MM.1S (cell line): Measurements from ENCODE around the gene PYM1.

Experiments
- EZH2 ChIP-seq: fragments of 300-600 bp; sonication (generic); optimal IDR thresholded peaks from 2 replicates; pipeline ENCODE3; 2017; ENCODE audit warnings: low read depth, mild to moderate bottlenecking, antibody characterized with exemption, low read length, mixed read lengths
- EZH2phosphoT487 ChIP-seq: fragments of 300-600 bp; sonication (generic); IDR thresholded peaks from 2 replicates; pipeline ENCODE4 v1.6.1; 2018; ENCODE audit warnings: antibody characterized with exemption, low read length
- TF ChIP-seq, protein P1 (sequence below): fragments of 300-600 bp; sonication (generic); IDR thresholded peaks from 2 replicates; pipeline ENCODE4 v1.5.1; 2016; ENCODE audit warnings: antibody characterized with exemption, low read length, mixed read lengths

DNA sequence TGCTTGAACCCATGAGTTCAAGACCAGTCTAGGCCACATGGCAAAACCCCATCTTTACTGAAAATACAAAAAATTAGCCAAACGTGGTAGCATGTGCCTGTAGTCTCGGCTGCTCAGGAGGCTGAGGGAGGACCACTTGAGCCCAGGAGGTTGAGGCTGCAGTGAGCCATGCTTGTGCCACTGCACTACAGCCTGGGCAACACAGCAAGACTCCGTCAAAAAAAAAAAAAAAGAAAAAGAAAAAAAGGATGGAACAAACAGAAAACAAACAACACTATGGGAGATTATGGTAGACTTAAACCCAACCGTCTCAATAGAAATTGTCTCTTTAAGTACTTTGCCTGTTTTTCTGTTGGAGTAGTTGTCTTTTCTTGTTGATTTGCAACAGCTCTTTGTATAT, 36.4 kb downstream of the PYM1 start:
- TF ChIP-seq, protein P1, sequence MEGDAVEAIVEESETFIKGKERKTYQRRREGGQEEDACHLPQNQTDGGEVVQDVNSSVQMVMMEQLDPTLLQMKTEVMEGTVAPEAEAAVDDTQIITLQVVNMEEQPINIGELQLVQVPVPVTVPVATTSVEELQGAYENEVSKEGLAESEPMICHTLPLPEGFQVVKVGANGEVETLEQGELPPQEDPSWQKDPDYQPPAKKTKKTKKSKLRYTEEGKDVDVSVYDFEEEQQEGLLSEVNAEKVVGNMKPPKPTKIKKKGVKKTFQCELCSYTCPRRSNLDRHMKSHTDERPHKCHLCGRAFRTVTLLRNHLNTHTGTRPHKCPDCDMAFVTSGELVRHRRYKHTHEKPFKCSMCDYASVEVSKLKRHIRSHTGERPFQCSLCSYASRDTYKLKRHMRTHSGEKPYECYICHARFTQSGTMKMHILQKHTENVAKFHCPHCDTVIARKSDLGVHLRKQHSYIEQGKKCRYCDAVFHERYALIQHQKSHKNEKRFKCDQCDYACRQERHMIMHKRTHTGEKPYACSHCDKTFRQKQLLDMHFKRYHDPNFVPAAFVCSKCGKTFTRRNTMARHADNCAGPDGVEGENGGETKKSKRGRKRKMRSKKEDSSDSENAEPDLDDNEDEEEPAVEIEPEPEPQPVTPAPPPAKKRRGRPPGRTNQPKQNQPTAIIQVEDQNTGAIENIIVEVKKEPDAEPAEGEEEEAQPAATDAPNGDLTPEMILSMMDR = no peak
- TF ChIP-seq EZH2 (no peak), EZH2phosphoT487 (no peak)
